Prostate gland (tissue), 1 donor: ENCODE data around the gene LY86.

Experiments
- POLR2A ChIP-seq: fragments of 450-650 bp; IDR thresholded peaks from one replicate; pipeline ENCODE4 v1.6.1; 2016; ENCODE audit warnings: antibody characterized with exemption, mild to moderate bottlenecking
- POLR2AphosphoS5 ChIP-seq: sonication (generic); formaldehyde crosslinking; IDR thresholded peaks from one replicate; pipeline ENCODE4 v1.6.1; 2017; ENCODE audit warnings: antibody characterized with exemption

DNA sequence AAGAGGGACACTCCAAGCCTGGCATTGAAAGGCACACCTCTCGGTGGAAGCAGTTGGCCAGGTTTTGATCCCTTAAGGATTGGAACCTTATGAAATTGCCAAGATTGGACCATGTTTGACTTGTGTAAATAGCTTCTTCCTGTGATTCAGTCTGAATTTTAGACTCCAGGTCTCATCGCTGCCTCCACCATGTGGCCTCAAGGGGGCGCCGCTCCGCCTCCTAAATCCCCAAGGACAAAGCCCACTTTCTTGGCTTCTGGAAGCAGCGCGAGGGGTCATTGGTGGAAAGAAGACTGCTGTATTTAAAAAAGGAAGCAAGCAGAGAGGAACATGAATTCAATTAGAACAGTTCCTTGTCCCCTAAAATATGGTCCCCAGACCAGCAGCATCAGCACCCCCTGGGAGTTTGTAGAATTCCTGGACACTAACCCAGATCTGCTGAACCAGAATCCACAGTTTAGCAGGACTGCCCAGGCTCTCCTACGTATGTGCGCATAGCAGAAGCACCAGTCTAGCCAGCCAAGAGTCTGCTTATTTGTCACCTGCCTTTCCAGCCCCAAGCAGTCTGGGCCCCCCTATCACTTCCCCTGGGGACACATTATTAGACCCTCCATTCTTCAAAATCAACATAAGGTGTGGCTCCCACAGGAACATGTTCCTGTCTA, 108.5 kb downstream of the LY86 start:
- no peak for TF ChIP-seq POLR2A
- TF ChIP-seq POLR2AphosphoS5, result no peak
